Adipocyte (in vitro differentiated cells): Measurements from ENCODE around the gene TLE1.

Experiments
- DNase-seq: peaks from one replicate; pipeline ENCODE4 v3.0.0-alpha.2; 2015; ENCODE audit warnings: low read depth
- H3K27me3 ChIP-seq: replicated peaks from 2 replicates; pipeline ENCODE4 v1.7.0; 2013; ENCODE audit warnings: mild to moderate bottlenecking, low read length, moderate library complexity; ENCODE audit not compliant: control insufficient read depth, insufficient read depth
- H3K36me3 ChIP-seq: 2 replicates; pipeline ENCODE4 v1.7.0; 2013; ENCODE audit warnings: low read length, mild to moderate bottlenecking, moderate library complexity; ENCODE audit not compliant: control insufficient read depth, insufficient read depth, severe bottlenecking
- H3K4me1 ChIP-seq: 2 replicates; pipeline ENCODE4 v1.7.0; 2013; ENCODE audit warnings: mild to moderate bottlenecking, low read length, moderate library complexity; ENCODE audit not compliant: control insufficient read depth, insufficient read depth
- H3K4me3 ChIP-seq: 2 replicates; pipeline ENCODE4 v1.7.0; 2013; ENCODE audit warnings: mild to moderate bottlenecking, low read length, moderate library complexity
- H3K9ac ChIP-seq: 2 replicates; pipeline ENCODE4 v1.7.0; 2013; ENCODE audit warnings: mild to moderate bottlenecking, low read length, moderate library complexity
- H3K9me3 ChIP-seq: 2 replicates; pipeline ENCODE4 v1.7.0; 2013; ENCODE audit warnings: mild to moderate bottlenecking, low read length, moderate library complexity; ENCODE audit not compliant: control insufficient read depth

The TLE1 gene

GRCh38 chr9:81565609-81566008 lies 123.7 kb downstream of the TLE1 start:
- no peaks in the 10 kb centered on the region for H3K36me3 ChIP-seq
- DNase-seq, result peak; percentile 81
- peak overlapping the region; percentile 10 for H3K9ac ChIP-seq
- H3K4me1 ChIP-seq, result peaks cover 28% of the 10 kb centered on the region
- no peaks in the 10 kb centered on the region for H3K27me3 ChIP-seq
- no peaks in the 10 kb centered on the region for H3K9me3 ChIP-seq
- no peak overlapping the region for H3K4me3 ChIP-seq

GRCh38 chr9:81565144-81565543 lies 124.2 kb downstream of the TLE1 start:
- no peak overlapping the region for H3K4me3 ChIP-seq
- no peaks in the 10 kb centered on the region for H3K36me3 ChIP-seq
- no peaks in the 10 kb centered on the region for H3K9me3 ChIP-seq
- peak overlapping the region; percentile 10 for H3K9ac ChIP-seq
- no peaks in the 10 kb centered on the region for H3K27me3 ChIP-seq
- peaks cover 33% of the 10 kb centered on the region for H3K4me1 ChIP-seq
- DNase-seq, result peak; percentile 29

- H3K9me3 ChIP-seq, result no peaks in the 10 kb centered on the region
- no peaks in the 10 kb centered on the region for H3K27me3 ChIP-seq
- no peaks in the 10 kb centered on the region for H3K36me3 ChIP-seq
- peaks cover 38% of the 10 kb centered on the region for H3K4me1 ChIP-seq
- H3K4me3 ChIP-seq, result no peak overlapping the region
- DNase-seq, result no peak
- H3K9ac ChIP-seq, result no peak overlapping the region
These were observed 124.7 kb downstream of the TLE1 start for GRCh38 chr9:81564632-81565031.

- DNase-seq, result no peak
- H3K4me1 ChIP-seq, result peaks cover 47% of the 10 kb centered on the region
- H3K27me3 ChIP-seq, result no peaks in the 10 kb centered on the region
- no peaks in the 10 kb centered on the region for H3K9me3 ChIP-seq
- H3K4me3 ChIP-seq, result no peak overlapping the region
- H3K9ac ChIP-seq, result no peak overlapping the region
- H3K36me3 ChIP-seq, result no peaks in the 10 kb centered on the region
These were observed 125.6 kb downstream of the TLE1 start for GRCh38 chr9:81563739-81564138.

DNA sequence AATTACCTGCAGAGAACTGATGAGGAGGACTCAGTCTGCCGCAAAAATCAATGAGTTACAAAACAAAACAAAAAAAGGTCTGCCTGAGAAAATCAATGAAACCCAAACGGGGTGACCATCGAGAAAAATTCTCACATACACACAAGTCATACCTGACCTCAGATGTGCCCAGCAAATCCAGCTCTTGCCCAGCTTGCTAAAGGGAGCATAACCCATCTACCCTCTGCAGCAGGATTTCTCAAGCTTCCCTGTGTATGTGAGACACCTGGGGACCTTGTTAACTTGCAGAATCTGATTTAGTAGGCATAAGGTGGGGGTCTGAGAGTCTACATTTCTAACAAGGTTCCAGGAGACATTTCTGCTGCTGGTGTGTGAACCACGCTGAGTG lies 126.3 kb downstream of the TLE1 start:
- Histone ChIP-seq H3K4me3 (no peak overlapping the region), H3K27me3 (no peaks in the 10 kb centered on the region), H3K9ac (no peak overlapping the region), H3K36me3 (no peaks in the 10 kb centered on the region), H3K9me3 (no peaks in the 10 kb centered on the region), H3K4me1 (peaks cover 54% of the 10 kb centered on the region)
- no peak for DNase-seq

- Histone ChIP-seq H3K9ac (no peak overlapping the region), H3K36me3 (no peaks in the 10 kb centered on the region), H3K4me3 (no peak overlapping the region), H3K9me3 (no peaks in the 10 kb centered on the region), H3K27me3 (no peaks in the 10 kb centered on the region), H3K4me1 (peaks cover 59% of the 10 kb centered on the region)
- peak; percentile 28 for DNase-seq
These were observed 126.9 kb downstream of the TLE1 start for GRCh38 chr9:81562231-81563019.

GRCh38 chr9:81560851-81561732 lies 128.3 kb downstream of the TLE1 start:
- DNase-seq, result no peak
- Histone ChIP-seq H3K4me1 (peaks cover 67% of the 10 kb centered on the region), H3K9ac (no peak overlapping the region), H3K9me3 (no peaks in the 10 kb centered on the region), H3K4me3 (no peak overlapping the region), H3K36me3 (no peaks in the 10 kb centered on the region), H3K27me3 (no peaks in the 10 kb centered on the region)

- no peaks in the 10 kb centered on the region for H3K36me3 ChIP-seq
- H3K4me1 ChIP-seq, result peaks cover 63% of the 10 kb centered on the region
- H3K9me3 ChIP-seq, result no peaks in the 10 kb centered on the region
- DNase-seq, result peak; percentile 88
- H3K4me3 ChIP-seq, result no peak overlapping the region
- H3K9ac ChIP-seq, result no peak overlapping the region
- H3K27me3 ChIP-seq, result no peaks in the 10 kb centered on the region
These were observed 129.6 kb downstream of the TLE1 start for GRCh38 chr9:81559709-81560108.

GRCh38 chr9:81559197-81559596 lies 130.2 kb downstream of the TLE1 start:
- H3K9ac ChIP-seq, result no peak overlapping the region

GRCh38 chr9:81558091-81558830 lies 131.1 kb downstream of the TLE1 start:
- Histone ChIP-seq H3K4me3 (peak overlapping the region; percentile 47), H3K9me3 (no peaks in the 10 kb centered on the region), H3K27me3 (peaks cover 4% of the 10 kb centered on the region), H3K36me3 (no peaks in the 10 kb centered on the region), H3K4me1 (peaks cover 55% of the 10 kb centered on the region), H3K9ac (peak overlapping the region; percentile 73)
- peak; percentile 79 for DNase-seq

More at GRCh38 chr9:81559197-81559596, 130.2 kb downstream of the TLE1 start:
- peaks cover under 1% of the 10 kb centered on the region for H3K27me3 ChIP-seq
- H3K4me3 ChIP-seq, result no peak overlapping the region
- DNase-seq, result no peak
- H3K9me3 ChIP-seq, result no peaks in the 10 kb centered on the region
- H3K36me3 ChIP-seq, result no peaks in the 10 kb centered on the region
- peaks cover 58% of the 10 kb centered on the region for H3K4me1 ChIP-seq
